HG02852 (cell line): Measurements from ENCODE around the gene B4GALNT1.
"Not testable (repeated sequence)": the region's sequence is repeated elsewhere in the genome, so short reads cannot be mapped to it uniquely, and the experiment has no call there.

ENCODE experiments used
- ATAC-seq: cut with Tn5 transposase; IDR thresholded peaks from one replicate; pipeline ENCODE4 v1.9.1; 2021; ENCODE audit warnings: mild to moderate bottlenecking, moderate library complexity; ENCODE audit not compliant: unreplicated experiment

The B4GALNT1 gene

GRCh38 chr12:57638096-57638495 is 5.1 kb upstream of the B4GALNT1 start:
- ATAC-seq: no peak

GRCh38 chr12:57637364-57637763 is 4.4 kb upstream of the B4GALNT1 start:
- ATAC-seq: no peak

- not testable (repeated sequence) for ATAC-seq
Observed at GRCh38 chr12:57636731-57637130, 3.7 kb upstream of the B4GALNT1 start.

DNA sequence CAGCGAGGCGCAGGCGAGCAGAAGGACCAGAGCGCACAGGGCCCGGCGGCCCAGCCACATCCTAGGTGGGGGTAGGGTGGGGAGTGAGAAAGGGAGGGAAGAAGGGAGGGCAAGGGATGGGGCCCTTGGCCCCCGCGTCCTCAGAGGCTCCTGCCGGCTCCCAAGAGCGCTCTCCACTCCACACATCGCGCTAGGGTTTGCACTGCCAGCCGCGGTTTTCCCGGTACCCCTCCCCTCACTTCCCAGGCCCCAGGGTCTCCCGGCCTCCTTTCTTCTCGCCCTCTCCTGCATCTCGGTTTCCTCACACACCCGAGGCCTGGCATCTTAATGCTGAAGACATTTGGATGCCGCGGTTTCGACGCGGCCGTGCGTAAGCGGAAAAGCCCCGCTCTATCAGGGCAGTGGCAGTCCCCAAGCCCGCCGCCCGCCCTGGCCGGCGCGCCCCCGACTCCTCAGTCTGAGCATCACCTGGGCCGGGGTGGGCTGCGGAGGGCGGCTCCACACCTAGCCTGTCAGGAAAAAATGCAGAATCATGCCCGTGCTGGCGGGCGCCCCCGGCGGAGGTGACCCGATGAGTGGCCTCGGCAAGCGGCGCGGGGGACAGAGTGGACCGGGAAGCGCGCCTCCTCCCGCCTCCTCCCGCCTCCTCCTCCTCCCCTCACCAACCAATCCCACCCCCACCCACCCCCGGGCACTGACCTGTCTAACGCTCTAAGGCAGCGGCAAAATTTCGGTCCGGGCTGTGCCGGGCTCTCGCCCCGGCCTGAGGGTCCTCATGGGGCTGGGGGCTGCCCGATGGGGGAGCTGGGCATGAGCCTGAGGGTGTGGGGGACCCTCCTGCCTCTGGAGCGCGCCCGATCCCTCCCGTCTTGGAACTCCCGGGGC is 686 bp downstream of the B4GALNT1 start:
- peak; percentile 26 for ATAC-seq

- ATAC-seq: no peak
Observed at GRCh38 chr12:57631566-57632072, 1.4 kb downstream of the B4GALNT1 start.

- no peak for ATAC-seq
Observed at GRCh38 chr12:57630891-57631433, 2.0 kb downstream of the B4GALNT1 start.

GRCh38 chr12:57629897-57630471 is 3.0 kb downstream of the B4GALNT1 start:
- ATAC-seq: no peak

GRCh38 chr12:57628280-57629191 is 4.5 kb downstream of the B4GALNT1 start:
- ATAC-seq: no peak

GRCh38 chr12:57627501-57628279 is 5.3 kb downstream of the B4GALNT1 start:
- ATAC-seq: no peak

- ATAC-seq: no peak
Observed at GRCh38 chr12:57626921-57627445, 6.0 kb downstream of the B4GALNT1 start.

- no peak for ATAC-seq
Observed at GRCh38 chr12:57626111-57626920, 6.7 kb downstream of the B4GALNT1 start.

DNA sequence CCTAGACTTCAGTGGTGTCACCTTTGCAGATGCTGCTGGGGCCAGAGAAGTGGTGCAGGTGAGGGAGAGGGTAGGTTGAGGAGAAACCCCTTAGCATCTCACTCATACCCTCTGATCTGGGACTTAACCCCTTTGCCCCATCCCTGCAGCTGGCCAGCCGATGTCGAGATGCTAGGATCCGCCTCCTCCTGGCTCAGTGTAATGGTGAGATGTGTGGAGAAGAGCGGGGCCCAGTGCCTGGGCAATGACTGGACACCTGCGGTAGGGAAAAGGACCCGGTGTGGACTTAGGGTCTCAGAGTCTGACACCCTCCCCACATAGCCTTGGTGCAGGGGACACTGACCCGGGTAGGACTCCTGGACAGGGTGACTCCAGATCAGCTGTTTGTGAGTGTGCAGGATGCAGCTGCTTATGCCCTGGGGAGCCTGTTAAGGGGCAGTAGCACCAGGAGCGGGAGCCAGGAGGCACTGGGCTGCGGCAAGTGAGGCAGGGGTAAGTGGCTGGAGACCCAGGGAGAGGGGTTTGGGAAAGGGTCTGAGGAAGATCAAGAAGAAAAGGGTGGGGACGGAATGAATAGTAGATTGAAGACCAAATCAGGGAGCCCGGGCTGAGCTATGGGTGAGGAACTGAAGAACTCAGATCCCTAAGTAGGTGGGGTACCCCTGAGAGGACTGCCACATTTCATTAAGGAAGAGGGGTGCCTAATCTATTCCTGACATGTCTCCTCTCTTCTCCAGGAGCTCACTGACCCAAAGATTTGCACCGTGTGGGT is 7.6 kb downstream of the B4GALNT1 start:
- no peak for ATAC-seq

DNA sequence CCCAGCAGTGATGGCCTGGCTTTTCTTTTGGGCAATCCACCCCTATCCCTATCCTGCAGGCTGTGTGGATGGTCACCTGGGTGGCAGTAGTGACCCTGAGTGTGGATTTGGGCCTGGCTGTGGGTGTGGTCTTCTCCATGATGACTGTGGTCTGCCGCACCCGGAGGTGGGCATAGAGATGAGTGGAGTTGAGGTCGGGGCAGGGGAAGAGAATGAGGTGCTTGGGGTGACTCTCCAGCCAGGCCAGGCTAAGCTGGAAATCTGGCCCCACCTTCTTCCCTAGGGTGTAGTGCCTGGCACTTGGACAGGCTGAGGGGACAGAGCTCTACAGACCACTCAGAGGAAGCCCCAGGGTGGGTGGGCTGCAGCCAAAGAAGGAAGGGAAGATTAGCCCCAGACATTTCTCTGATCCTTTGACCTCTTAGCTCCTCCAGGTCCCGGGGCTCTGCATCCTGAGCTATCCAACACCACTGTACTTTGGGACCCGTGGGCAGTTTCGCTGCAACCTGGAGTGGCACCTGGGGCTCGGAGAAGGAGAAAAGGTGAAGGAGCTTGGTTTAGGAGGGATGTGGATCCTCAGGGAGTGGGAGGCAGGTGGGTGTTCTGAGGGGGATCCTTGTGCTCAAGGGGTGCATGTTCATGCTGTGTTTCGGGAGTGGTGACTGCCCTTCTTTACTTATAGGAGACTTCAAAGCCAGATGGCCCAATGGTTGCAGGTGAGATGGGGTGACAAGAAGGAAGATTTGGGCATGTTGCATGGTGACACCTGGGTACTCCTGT is 8.4 kb downstream of the B4GALNT1 start:
- ATAC-seq: no peak

DNA sequence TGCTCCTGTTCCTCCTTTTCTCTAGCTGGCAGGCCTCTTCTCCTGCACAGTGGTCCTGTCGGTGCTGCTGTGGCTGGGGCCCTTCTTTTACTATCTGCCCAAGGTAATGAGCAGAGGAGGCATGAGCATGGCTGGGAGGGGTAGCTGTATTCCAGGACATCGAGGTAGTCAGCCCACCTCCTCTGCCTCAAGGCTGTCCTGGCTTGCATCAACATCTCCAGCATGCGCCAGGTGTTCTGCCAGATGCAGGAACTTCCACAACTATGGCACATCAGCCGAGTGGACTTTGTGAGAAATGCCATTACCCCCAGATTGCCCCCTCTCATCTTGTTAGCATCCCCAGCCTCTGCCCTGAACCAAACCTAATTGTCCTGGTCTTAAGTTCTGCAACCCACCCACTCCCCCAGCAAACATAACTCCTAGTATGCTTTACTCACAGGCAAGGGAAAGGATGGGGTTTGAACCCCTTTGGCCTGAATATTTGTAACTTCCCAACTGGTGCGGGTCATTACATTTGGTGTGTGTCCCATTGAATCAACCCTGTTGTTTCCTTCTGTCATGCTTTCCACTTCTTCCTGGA is 9.1 kb downstream of the B4GALNT1 start:
- ATAC-seq: no peak

DNA sequence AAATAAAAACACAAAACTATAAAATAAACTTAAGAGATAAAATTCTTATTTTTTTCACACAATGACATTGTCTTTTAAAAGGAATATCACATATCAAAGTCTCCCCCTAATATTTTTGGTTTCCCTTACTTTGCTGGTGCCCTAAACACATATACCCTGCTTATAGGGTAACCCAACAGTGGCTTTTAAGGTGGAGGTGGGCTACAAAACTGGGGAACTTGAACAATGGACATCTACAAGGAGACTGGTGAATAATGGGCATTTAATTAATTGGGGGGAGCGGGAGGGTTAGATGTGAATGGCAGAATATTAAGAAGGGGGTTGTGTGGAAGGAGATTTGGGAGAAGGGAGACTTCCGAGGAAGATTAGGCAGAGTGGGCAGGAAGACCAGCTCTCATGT is 9.6 kb downstream of the B4GALNT1 start:
- ATAC-seq: no peak

GRCh38 chr12:57622293-57623245 is 10.4 kb downstream of the B4GALNT1 start:
- no peak for ATAC-seq
